Body of pancreas (tissue), 4 donors: ENCODE measurements around the gene SIAE. TPM values are rescaled to one million over a fixed set of nuclear protein-coding genes. Genes with fewer than 3 reads are reported as not detected.

Source experiments
- ATAC-seq: fragments of 150-250 bp; one replicate; pipeline ENCODE4 v1.9.1; 2016
- DNase-seq, 4 donors: peaks; one replicate each; pipeline ENCODE4 v3.0.0-alpha.2; 2019
- H3K27ac ChIP-seq, 4 donors: fragments of 200-600 bp; sonication (generic); 1 replicate in 3 of 4; 2 replicates in 1 of 4; pipeline versions ENCODE4 v1.5.1 to v1.6.1; 2016 to 2019; ENCODE audit warnings: mild to moderate bottlenecking in 1 of 4, mixed read lengths in 1 of 4, moderate library complexity in 1 of 4
- H3K27me3 ChIP-seq, 2 donors: fragments of 200-600 bp; sonication (generic); one replicate each; pipeline ENCODE4 v1.6.0; 2016; ENCODE audit warnings: mild to moderate bottlenecking in 1 of 2
- H3K36me3 ChIP-seq, 2 donors: fragments of 200-600 bp; sonication (generic); replicated peaks in 1 of 2; 2 replicates each; pipeline ENCODE4 v1.5.1; 2016; ENCODE audit warnings: low read depth in 2 of 2; ENCODE audit not compliant: insufficient read depth in 1 of 2
- H3K4me1 ChIP-seq: fragments of 200-600 bp; sonication (generic); one replicate; pipeline ENCODE4 v1.6.0; 2016
- H3K4me3 ChIP-seq, 2 donors: fragments of 200-600 bp; sonication (generic); 1 replicate in 1 of 2; 2 replicates in 1 of 2; pipeline ENCODE4 v1.5.1; 2016 to 2019
- H3K9me3 ChIP-seq, 3 donors: fragments of 200-600 bp; sonication (generic); 1 replicate in 2 of 3; 2 replicates in 1 of 3; pipeline ENCODE4 v1.5.1; 2016
- CTCF ChIP-seq, 7 experiments: fragments of 450-650 bp in 4 of 7; fragments of 200-600 bp in 3 of 7; sonication (generic) in 3 of 7; IDR thresholded peaks; one replicate each; pipeline ENCODE4 v1.5.1; 2016 to 2019; ENCODE audit warnings: antibody characterized with exemption in 7 of 7
- POLR2A ChIP-seq, 3 donors: fragments of 450-650 bp; IDR thresholded peaks; one replicate each; pipeline ENCODE4 v1.6.1; 2016; ENCODE audit warnings: antibody characterized with exemption in 3 of 3, mild to moderate bottlenecking in 2 of 3
- WGBS, 2 donors: methylation state at CpG; one replicate each; pipeline ENCODE4 v1.1.5; 2017; 5-methylcytosine and 5-hydroxymethylcytosine counted together
- intact Hi-C: fragments of 100-400 bp; cut with DNase I; formaldehyde crosslinking; loops from one replicate; pipeline ENCODE4 v1.15.1; 2023
- total RNA-seq, 2 donors: library from RNA; depleted of rRNA; stranded (reverse); fragments of >200 nt; gene quantifications; one replicate each; pipeline ENCODE4 v1.1.0, GENCODE V29; 2016

Gene SIAE
- total RNA-seq, 2 donors from 2014 or later, result 9.6 to 11.9 TPM

- no peak overlapping the region for H3K4me3 ChIP-seq
- H3K27ac ChIP-seq, result no peak overlapping the region
- H3K36me3 ChIP-seq, result peaks cover 0 to 2% of the 10 kb centered on the region in 2 donors
- peaks cover 7% of the 10 kb centered on the region for H3K4me1 ChIP-seq
- H3K9me3 ChIP-seq, result no peaks in the 10 kb centered on the region
- ATAC-seq (no peak), DNase-seq (no peak)
- intact Hi-C loops, result loop anchor here (10.0 kb wide), 1 partner anchor 762 kb away; no protein-coding TSS in a partner anchor
- no peaks in the 10 kb centered on the region for H3K27me3 ChIP-seq
- no peak for TF ChIP-seq POLR2A (IDR thresholded peaks at IDR 0.05)
- TF ChIP-seq CTCF (IDR thresholded peaks at IDR 0.05), result no peak
- WGBS, 2 donors, result 80 to 83% methylated on average over 10 of the region's 10 CpGs
These were observed 30.4 kb downstream of the SIAE start for GRCh38 chr11:124643042-124643604.

GRCh38 chr11:124642628-124643027, 30.9 kb downstream of the SIAE start:
- ATAC-seq (no peak), DNase-seq (no peak)
- TF ChIP-seq POLR2A (IDR thresholded peaks at IDR 0.05) (no peak), CTCF (IDR thresholded peaks at IDR 0.05) (no peak)
- Histone ChIP-seq H3K4me3 (no peak overlapping the region), H3K27ac (no peak overlapping the region), H3K4me1 (peaks cover 7% of the 10 kb centered on the region), H3K9me3 (no peaks in the 10 kb centered on the region), H3K27me3 (no peaks in the 10 kb centered on the region), H3K36me3 (peaks cover 0 to 2% of the 10 kb centered on the region in 2 donors)
- WGBS, 2 donors, result 85 to 93% methylated on average over 3 of the region's 3 CpGs
- intact Hi-C loops, result loop anchor here (10.0 kb wide), 1 partner anchor 762 kb away; no protein-coding TSS in a partner anchor

DNA sequence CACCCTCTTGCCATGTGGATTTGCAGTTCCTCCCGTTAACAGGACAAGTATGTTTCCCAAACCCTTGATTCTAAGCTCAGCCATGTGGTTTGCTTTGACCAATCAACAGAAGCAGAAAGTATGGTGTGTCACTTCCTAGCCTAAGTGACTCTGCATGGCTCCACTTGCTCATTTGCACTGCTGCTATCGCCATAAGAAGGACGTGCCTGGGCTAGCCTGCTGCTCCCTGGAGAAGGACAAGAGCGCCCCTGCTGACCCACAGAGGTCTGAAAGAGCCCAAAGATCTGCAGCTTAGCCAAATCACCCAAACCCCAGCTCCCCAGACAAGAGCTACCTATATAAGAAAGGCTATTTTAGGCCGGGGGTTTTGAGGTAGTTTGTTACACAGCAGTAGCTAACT, 32.9 kb downstream of the SIAE start:
- Histone ChIP-seq H3K27ac (no peak overlapping the region), H3K4me3 (no peak overlapping the region), H3K36me3 (peaks cover 0 to 4% of the 10 kb centered on the region in 2 donors), H3K9me3 (no peaks in the 10 kb centered on the region), H3K4me1 (peaks cover 7% of the 10 kb centered on the region), H3K27me3 (no peaks in the 10 kb centered on the region)
- DNase-seq (no peak), ATAC-seq (no peak)
- 91 to 92% methylated on average over 5 of the region's 5 CpGs for WGBS, 2 donors
- intact Hi-C loops, result loop anchor here (10.0 kb wide), 1 partner anchor 764 kb away; no protein-coding TSS in a partner anchor
- TF ChIP-seq POLR2A (IDR thresholded peaks at IDR 0.05), result no peak
- no peak for TF ChIP-seq CTCF (IDR thresholded peaks at IDR 0.05)

GRCh38 chr11:124639186-124639585, 34.4 kb downstream of the SIAE start:
- Histone ChIP-seq H3K9me3 (no peaks in the 10 kb centered on the region), H3K27me3 (no peaks in the 10 kb centered on the region), H3K4me1 (no peaks in the 10 kb centered on the region), H3K4me3 (no peak overlapping the region), H3K36me3 (peaks cover 0 to 8% of the 10 kb centered on the region in 2 donors), H3K27ac (no peak overlapping the region)
- intact Hi-C loops, result no loop called here
- no peak for DNase-seq
- WGBS, 2 donors, result 71 to 76% methylated on average over 1 of the region's 1 CpG
- no peak for ATAC-seq
- TF ChIP-seq CTCF (IDR thresholded peaks at IDR 0.05) (no peak), POLR2A (IDR thresholded peaks at IDR 0.05) (no peak)

DNA sequence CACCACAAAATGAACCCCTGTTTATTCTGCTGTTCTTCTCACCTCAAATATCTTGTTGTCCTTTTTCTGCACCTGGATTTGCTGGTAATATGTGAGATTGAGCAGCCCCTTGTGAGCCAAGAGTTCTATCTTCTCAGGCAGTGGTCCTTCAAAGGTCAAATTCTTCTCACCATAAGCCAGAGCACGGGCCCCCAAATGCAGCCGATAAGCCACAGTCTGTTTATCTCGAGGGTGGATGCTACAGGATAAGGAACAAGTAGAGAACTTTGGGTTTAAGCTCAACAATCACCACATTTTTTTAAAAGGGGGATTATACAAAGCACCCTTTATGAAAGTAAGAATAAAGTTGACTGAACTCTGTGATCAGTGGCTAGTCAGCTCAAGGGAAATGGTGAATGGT, 35.0 kb downstream of the SIAE start:
- TF ChIP-seq CTCF (IDR thresholded peaks at IDR 0.05), result no peak
- TF ChIP-seq POLR2A (IDR thresholded peaks at IDR 0.05), result no peak
- Histone ChIP-seq H3K36me3 (peaks cover 3 to 8% of the 10 kb centered on the region in 2 donors), H3K27me3 (no peaks in the 10 kb centered on the region), H3K9me3 (no peaks in the 10 kb centered on the region), H3K27ac (no peak overlapping the region), H3K4me3 (no peak overlapping the region), H3K4me1 (no peaks in the 10 kb centered on the region)
- WGBS, 2 donors, result 78 to 90% methylated on average over 3 of the region's 3 CpGs
- intact Hi-C loops, result no loop called here
- no peak for DNase-seq
- no peak for ATAC-seq
